Activated CD8-positive, alpha-beta memory T cell treated with anti-CD3 and anti-CD28 coated beads for 24 hours (primary cell): ENCODE data around the gene RTN4R.

ENCODE experiments used
- DNase-seq: peaks from one replicate; pipeline ENCODE4 v3.0.0-alpha.2; 2020

Gene RTN4R

GRCh38 chr22:20197407-20198030 is 70.6 kb downstream of the RTN4R start:
- no peak for DNase-seq

- DNase-seq: no peak
These were observed 71.8 kb downstream of the RTN4R start for GRCh38 chr22:20196094-20196842.

GRCh38 chr22:20194681-20195593 is 73.2 kb downstream of the RTN4R start:
- no peak for DNase-seq

- no peak for DNase-seq
These were observed 74.2 kb downstream of the RTN4R start for GRCh38 chr22:20193761-20194494.

- DNase-seq: no peak
These were observed 75.0 kb downstream of the RTN4R start for GRCh38 chr22:20192972-20193760.

- no peak for DNase-seq
These were observed 75.7 kb downstream of the RTN4R start for GRCh38 chr22:20192293-20192971.

GRCh38 chr22:20191803-20192202 is 76.3 kb downstream of the RTN4R start:
- no peak for DNase-seq
